T47D (cell line): ENCODE measurements around the gene PCDH1.

ENCODE experiments used
- DNase-seq, 2 experiments: peaks; one replicate each; pipeline versions ENCODE4 v3.0.0 to v3.0.0-alpha.2; 2011 to 2012; ENCODE audit warnings: low read depth in 1 of 2, low spot score in 1 of 2
- JUND ChIP-seq: IDR thresholded peaks from 2 replicates; pipeline ENCODE4 v1.6.1; 2012; ENCODE audit warnings: low read depth
- in situ Hi-C: cut with HindIII; loops from 2 replicates; pipeline ENCODE4 v1.10.0; 2016; ENCODE audit warnings: low sequenced_read_pairs, low pct_unique_long_range_greater_than_20kb

The PCDH1 gene

GRCh38 chr5:141883184-141883891 lies 5.1 kb upstream of the PCDH1 start:
- in situ Hi-C loops: no loop called here
- DNase-seq: peak in 1 of 2 experiments; percentile 52
- no peak for TF ChIP-seq JUND

DNA sequence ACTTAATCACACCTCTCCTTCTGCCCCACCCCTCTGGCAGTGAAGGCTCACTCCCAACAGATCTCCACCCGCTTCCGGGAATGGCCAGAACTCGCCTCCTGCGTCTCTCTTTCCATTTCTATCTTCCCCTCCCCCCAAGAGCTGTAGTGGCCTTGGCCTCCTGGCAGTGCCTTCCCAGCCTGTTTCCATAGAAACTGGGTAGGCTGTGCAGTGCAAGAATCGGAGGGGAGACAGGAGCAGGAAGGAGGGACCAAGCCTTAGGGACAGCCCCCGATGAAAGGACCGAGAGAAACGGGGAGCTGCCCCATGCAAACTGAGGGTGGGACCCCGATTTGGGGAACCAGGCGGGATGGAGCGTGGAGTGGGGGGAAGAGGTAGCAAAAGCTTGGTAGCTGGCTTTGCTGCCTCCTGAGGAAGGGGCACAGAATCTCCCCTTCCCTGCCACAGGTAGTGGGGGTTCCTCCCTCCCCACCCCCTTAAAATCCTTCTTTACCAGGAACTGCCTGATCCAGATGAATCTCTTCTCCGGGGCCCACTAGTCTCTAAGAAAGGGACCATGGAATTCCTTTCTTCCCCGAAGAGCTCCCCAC lies 4.5 kb upstream of the PCDH1 start:
- TF ChIP-seq JUND: no peak
- in situ Hi-C loops: no loop called here
- DNase-seq: no peak

GRCh38 chr5:141881886-141882285 lies 3.7 kb upstream of the PCDH1 start:
- TF ChIP-seq JUND: no peak
- DNase-seq: no peak
- in situ Hi-C loops: no loop called here

- no peak for TF ChIP-seq JUND
- peak in 1 of 2 experiments; percentile 65 for DNase-seq
- in situ Hi-C loops: no loop called here
Measured at GRCh38 chr5:141880961-141881801, 3.0 kb upstream of the PCDH1 start.

- in situ Hi-C loops: no loop called here
- peak in 1 of 2 experiments; percentile 45 for DNase-seq
- no peak for TF ChIP-seq JUND
Measured at GRCh38 chr5:141879941-141880738, 1.9 kb upstream of the PCDH1 start.

DNA sequence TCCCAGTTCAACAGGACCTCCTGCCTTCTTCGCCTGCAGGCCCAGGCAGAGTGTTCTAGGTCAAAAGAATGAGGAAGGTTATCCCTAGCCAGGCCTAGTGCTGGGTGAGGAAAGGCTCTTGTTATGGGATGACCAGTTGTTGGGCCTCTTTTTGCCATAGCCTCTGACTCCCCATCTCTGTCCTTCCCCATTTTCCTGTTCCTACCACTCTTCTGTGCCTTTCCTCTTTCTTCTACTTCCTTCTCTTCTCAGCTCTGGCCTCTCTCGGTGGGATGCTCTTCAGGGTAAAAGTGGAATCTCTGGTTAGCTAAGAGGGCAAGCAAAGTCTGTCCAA lies 1.2 kb upstream of the PCDH1 start:
- no peak for TF ChIP-seq JUND
- in situ Hi-C loops: no loop called here
- DNase-seq: no peak

GRCh38 chr5:141878711-141879425 lies 658 bp upstream of the PCDH1 start:
- no peak for TF ChIP-seq JUND
- in situ Hi-C loops: no loop called here
- peak; percentile 75 to 99 for DNase-seq

DNA sequence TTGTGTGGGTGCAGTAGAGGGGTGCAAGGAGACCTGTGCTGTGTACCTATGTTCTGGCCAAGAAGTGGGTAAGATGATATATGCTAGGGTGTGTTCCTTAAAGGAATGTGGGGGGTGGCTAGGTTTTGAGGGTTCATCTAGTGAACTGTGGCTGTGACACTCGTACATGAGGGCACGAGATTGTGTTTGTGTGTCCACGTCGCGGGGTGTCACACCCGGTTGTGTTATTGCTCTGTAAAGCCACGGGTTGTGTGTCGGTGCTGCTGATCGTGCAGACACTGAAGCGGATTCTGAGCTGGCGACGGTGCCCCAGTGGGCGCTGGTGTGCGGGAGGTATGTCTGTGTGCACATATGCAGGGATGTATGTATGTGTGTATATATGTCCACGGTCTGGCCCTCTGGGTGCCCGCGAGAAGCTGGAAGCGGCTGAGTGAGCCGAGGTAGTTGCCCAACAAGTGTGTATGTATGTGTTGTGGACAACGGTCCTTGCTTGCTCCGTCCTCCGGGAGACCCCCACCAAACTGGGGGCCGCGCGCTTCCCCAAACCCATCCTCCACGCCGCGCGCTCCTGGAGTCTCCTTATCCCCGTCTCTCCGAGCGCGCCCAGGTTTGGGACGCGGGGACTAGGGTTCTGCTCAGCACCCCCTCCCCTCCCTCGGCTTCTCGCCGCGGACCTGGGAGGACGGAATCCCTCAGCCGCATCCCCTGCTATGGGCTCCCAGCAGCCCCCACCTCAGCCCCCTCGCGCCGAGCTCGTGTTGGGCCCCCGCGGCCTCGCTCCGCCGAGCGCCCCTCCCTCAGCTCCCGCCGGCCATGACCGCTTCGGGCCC lies 639 bp downstream of the PCDH1 start:
- DNase-seq: peak in 1 of 2 experiments; percentile 64
- no peak for TF ChIP-seq JUND
- in situ Hi-C loops: no loop called here

GRCh38 chr5:141876628-141877355 lies 1.4 kb downstream of the PCDH1 start:
- in situ Hi-C loops: no loop called here
- TF ChIP-seq JUND: no peak
- DNase-seq: peak in 1 of 2 experiments; percentile 90

- DNase-seq: peak in 1 of 2 experiments; percentile 85
- no peak for TF ChIP-seq JUND
- in situ Hi-C loops: no loop called here
Measured at GRCh38 chr5:141875795-141876627, 2.2 kb downstream of the PCDH1 start.
